ENCODE results near the gene PTCD2.
"Not testable (repeated sequence)": the region's sequence is repeated elsewhere in the genome, so short reads cannot be mapped to it uniquely, and the experiment has no call there.

The PTCD2 gene

GRCh38 chr5:72402959-72403628, 82.9 kb downstream of the PTCD2 start:
- TF ChIP-seq CTCF (IDR thresholded peaks at IDR 0.05; ENCODE audit: low read depth, low read length) = peak; percentile 44

GRCh38 chr5:72404771-72405170, 84.6 kb downstream of the PTCD2 start:
- H3K4me3 ChIP-seq (ENCODE audit: low read depth, low read length) = not testable (repeated sequence)

More at GRCh38 chr5:72402959-72403628, 82.9 kb downstream of the PTCD2 start:
- no peak overlapping the region for H3K4me3 ChIP-seq (ENCODE audit: low read depth, low read length)

GRCh38 chr5:72407078-72407477, 86.9 kb downstream of the PTCD2 start:
- TF ChIP-seq CTCF (IDR thresholded peaks at IDR 0.05; ENCODE audit: low read depth, low read length) = no peak
- H3K4me3 ChIP-seq (ENCODE audit: low read depth, low read length) = no peak overlapping the region

- H3K4me3 ChIP-seq (ENCODE audit: low read depth, low read length) = no peak overlapping the region
- TF ChIP-seq CTCF (IDR thresholded peaks at IDR 0.05; ENCODE audit: low read depth, low read length) = no peak
Observed at GRCh38 chr5:72407541-72407940, 87.4 kb downstream of the PTCD2 start.

- TF ChIP-seq CTCF (IDR thresholded peaks at IDR 0.05; ENCODE audit: low read depth, low read length) = no peak
- no peak overlapping the region for H3K4me3 ChIP-seq (ENCODE audit: low read depth, low read length)
Observed at GRCh38 chr5:72408127-72408526, 88.0 kb downstream of the PTCD2 start.

- no peak overlapping the region for H3K4me3 ChIP-seq (ENCODE audit: low read depth, low read length)
- TF ChIP-seq CTCF (IDR thresholded peaks at IDR 0.05; ENCODE audit: low read depth, low read length) = no peak
Observed at GRCh38 chr5:72408603-72409002, 88.4 kb downstream of the PTCD2 start.

GRCh38 chr5:72410688-72411295, 90.6 kb downstream of the PTCD2 start:
- TF ChIP-seq CTCF (IDR thresholded peaks at IDR 0.05; ENCODE audit: low read depth, low read length) = no peak
- H3K4me3 ChIP-seq (ENCODE audit: low read depth, low read length) = no peak overlapping the region
